ENCODE results near the gene BHLHE23.
A peak's percentile ranks its signal among the peaks of the same experiment; 100 is the strongest.

DNA sequence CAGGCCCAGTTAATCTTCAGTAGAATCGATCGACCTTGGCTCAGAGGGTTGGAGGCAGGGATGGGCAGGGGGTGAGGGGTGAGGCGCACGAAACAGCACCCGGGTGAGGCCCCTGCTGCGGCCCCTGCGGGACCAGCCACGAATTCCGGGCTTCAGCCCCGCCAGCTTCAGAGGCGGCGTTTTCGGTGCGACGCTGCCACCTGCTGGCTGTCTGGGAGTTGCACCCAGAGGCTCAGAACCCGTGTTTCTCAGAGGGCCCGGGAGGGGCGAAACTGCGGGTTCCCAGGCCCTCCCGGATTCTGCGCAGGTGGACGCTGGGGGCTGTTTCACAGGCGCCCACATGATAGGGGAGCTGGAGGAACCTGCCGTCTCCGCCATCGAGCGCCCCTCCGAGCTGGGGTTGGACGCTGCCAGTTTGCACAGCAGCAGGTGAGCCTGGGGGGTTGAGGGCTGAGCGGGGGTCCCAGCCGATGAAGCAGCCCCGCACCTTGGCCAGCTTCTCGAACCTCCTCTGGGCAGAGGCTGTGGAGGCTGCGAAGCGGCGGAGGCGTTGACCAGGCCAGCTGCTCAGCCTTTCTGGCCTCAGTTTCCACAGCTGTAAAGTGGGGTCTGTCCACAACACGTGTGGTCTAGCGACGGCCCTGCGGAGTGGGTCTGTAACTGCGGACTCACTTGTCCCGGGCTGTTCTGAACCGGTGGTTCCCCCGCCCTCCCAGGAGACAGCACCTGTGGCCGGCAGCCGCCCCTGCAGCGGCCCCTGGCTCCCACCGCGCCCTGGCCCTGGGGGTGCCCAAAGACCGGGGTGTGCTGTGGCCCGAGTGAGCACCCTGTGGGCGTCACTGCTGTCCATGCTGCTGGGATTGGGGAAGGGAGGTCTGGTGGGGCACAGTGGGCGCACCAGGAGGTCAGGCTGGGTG lies 2.5 kb upstream of the BHLHE23 start:
- TF ChIP-seq, protein P1, sequence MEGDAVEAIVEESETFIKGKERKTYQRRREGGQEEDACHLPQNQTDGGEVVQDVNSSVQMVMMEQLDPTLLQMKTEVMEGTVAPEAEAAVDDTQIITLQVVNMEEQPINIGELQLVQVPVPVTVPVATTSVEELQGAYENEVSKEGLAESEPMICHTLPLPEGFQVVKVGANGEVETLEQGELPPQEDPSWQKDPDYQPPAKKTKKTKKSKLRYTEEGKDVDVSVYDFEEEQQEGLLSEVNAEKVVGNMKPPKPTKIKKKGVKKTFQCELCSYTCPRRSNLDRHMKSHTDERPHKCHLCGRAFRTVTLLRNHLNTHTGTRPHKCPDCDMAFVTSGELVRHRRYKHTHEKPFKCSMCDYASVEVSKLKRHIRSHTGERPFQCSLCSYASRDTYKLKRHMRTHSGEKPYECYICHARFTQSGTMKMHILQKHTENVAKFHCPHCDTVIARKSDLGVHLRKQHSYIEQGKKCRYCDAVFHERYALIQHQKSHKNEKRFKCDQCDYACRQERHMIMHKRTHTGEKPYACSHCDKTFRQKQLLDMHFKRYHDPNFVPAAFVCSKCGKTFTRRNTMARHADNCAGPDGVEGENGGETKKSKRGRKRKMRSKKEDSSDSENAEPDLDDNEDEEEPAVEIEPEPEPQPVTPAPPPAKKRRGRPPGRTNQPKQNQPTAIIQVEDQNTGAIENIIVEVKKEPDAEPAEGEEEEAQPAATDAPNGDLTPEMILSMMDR (IDR thresholded peaks at IDR 0.05), result peak; percentile 89 to 94 (median 93)
- TF ChIP-seq POLR2A (IDR thresholded peaks at IDR 0.05), result no peak

Data from body of pancreas (tissue), 4 donors.